ENCODE results near the gene PRKN. TPM values are rescaled to one million over a fixed set of nuclear protein-coding genes. Genes with fewer than 3 reads are reported as not detected.

Gene PRKN
- total and polyA plus RNA-seq, 9 of the 15 experiments (the other 6 are each of a cell fraction or from before 2014, with no cell fraction given) = 0.03 to 0.96 (median 0.15) TPM; not detected in 2

DNA sequence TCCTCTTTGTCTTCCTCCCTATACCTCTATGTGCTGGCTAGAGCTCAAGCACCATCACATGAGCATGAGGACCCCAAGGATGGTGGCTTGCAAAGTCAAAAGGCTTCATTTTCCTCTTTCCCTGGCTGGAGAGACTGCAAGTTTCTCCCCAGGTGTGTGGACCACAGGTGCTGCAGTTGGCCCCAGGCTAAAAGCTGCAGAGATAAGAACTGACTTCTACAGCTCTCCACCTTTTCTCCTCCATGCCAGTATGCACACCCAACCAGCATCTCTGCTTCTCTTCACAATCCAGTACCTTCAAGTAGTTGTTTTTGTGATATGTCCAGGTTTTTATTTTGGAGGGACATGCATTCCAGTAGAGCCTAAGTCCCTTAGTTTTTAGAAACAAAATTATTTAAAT, 29.1 kb downstream of the PRKN start:
- no peaks in the 10 kb centered on the region for H3K4me1 ChIP-seq (replicated peaks in 1 of 2; ENCODE audit: control insufficient read depth in 2 of 2, insufficient read depth in 2 of 2, low read length in 2 of 2)
- no peak for TF ChIP-seq MTA2 (IDR thresholded peaks at IDR 0.05; ENCODE audit: low read depth)
- TF ChIP-seq C11orf30 (IDR thresholded peaks at IDR 0.05; ENCODE audit: low read depth) = no peak
- TF ChIP-seq ARNT (IDR thresholded peaks at IDR 0.05) = no peak
- TF ChIP-seq, protein P1, sequence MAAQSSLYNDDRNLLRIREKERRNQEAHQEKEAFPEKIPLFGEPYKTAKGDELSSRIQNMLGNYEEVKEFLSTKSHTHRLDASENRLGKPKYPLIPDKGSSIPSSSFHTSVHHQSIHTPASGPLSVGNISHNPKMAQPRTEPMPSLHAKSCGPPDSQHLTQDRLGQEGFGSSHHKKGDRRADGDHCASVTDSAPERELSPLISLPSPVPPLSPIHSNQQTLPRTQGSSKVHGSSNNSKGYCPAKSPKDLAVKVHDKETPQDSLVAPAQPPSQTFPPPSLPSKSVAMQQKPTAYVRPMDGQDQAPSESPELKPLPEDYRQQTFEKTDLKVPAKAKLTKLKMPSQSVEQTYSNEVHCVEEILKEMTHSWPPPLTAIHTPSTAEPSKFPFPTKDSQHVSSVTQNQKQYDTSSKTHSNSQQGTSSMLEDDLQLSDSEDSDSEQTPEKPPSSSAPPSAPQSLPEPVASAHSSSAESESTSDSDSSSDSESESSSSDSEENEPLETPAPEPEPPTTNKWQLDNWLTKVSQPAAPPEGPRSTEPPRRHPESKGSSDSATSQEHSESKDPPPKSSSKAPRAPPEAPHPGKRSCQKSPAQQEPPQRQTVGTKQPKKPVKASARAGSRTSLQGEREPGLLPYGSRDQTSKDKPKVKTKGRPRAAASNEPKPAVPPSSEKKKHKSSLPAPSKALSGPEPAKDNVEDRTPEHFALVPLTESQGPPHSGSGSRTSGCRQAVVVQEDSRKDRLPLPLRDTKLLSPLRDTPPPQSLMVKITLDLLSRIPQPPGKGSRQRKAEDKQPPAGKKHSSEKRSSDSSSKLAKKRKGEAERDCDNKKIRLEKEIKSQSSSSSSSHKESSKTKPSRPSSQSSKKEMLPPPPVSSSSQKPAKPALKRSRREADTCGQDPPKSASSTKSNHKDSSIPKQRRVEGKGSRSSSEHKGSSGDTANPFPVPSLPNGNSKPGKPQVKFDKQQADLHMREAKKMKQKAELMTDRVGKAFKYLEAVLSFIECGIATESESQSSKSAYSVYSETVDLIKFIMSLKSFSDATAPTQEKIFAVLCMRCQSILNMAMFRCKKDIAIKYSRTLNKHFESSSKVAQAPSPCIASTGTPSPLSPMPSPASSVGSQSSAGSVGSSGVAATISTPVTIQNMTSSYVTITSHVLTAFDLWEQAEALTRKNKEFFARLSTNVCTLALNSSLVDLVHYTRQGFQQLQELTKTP (IDR thresholded peaks at IDR 0.05; ENCODE audit: low read depth in 1 of 2, partially characterized antibody in 2 of 2) = no peak
- no peak for TF ChIP-seq SIRT6 (IDR thresholded peaks at IDR 0.05; ENCODE audit: low read depth, low read length)
- DNase-seq (ENCODE audit: extremely low read depth in 1 of 4, low spot score in 3 of 4) (no peak), ATAC-seq (no peak), FAIRE-seq (no peak)
- H3K27ac ChIP-seq (ENCODE audit: extremely low read depth, low read depth, low read length) = no peak overlapping the region
- ChIA-PET CTCF (ENCODE audit: low intra/inter-chr PET ratio) (no interaction called here), POLR2A (no interaction called here)
- in situ Hi-C loops (cut with MboI) = no loop called here
- no peaks in the 10 kb centered on the region for H4K20me1 ChIP-seq (replicated peaks; ENCODE audit: control insufficient read depth, insufficient read depth, low read length)
- H3K9me1 ChIP-seq (ENCODE audit: control insufficient read depth, insufficient read depth, low read length) = no peaks in the 10 kb centered on the region
- no peak overlapping the region for H3K4me3 ChIP-seq
- H3K9me3 ChIP-seq (replicated peaks; ENCODE audit: control insufficient read depth, insufficient read depth, low read depth, low read length) = no peaks in the 10 kb centered on the region
- H3K4me2 ChIP-seq (ENCODE audit: insufficient read depth, low read length) = no peak overlapping the region
- H3K36me3 ChIP-seq (ENCODE audit: control insufficient read depth, insufficient read depth, low read length) = no peaks in the 10 kb centered on the region
- BruUV-seq (replicated peaks) = no TSS peak
- H3K79me2 ChIP-seq (ENCODE audit: control insufficient read depth, insufficient read depth, low read length) = no peaks in the 10 kb centered on the region
- H2AFZ ChIP-seq (ENCODE audit: low read depth, low read length) = no peak overlapping the region
- no peaks in the 10 kb centered on the region for H3K27me3 ChIP-seq (ENCODE audit: control insufficient read depth in 2 of 2, insufficient read depth in 2 of 2, low read length in 2 of 2)
- H3K9ac ChIP-seq (ENCODE audit: insufficient read depth in 1 of 2, low read depth in 2 of 2, low read length in 2 of 2) = no peak overlapping the region
- intact Hi-C loops (cut with micrococcal nuclease) = no loop called here
